Keratinocyte (primary cell): ENCODE measurements around the gene SLC23A2. TPM values are rescaled to one million over a fixed set of nuclear protein-coding genes. Genes with fewer than 3 reads are reported as not detected.

ENCODE experiments used
- DNase-seq: peaks from one replicate; pipeline ENCODE4 v3.0.0-alpha.2; 2011; ENCODE audit warnings: low read depth, missing footprints, low spot score
- FAIRE-seq: peaks from 2 replicates; lab custom pipeline; 2011; peaks lifted over from hg19 to GRCh38; lab: Jason Lieb, UNC
- H2AFZ ChIP-seq: 2 replicates; pipeline ENCODE4 v1.6.0; 2012; ENCODE audit warnings: low read length, control low read depth, inconsistent platforms; ENCODE audit not compliant: control insufficient read depth
- H3K27ac ChIP-seq: 2 replicates; pipeline ENCODE4 v1.5.1; 2011; ENCODE audit warnings: low read length; ENCODE audit not compliant: control insufficient read depth, insufficient read depth
- H3K27me3 ChIP-seq: 3 replicates; pipeline ENCODE4 v1.6.0; 2011; ENCODE audit warnings: low read length; ENCODE audit not compliant: control insufficient read depth, insufficient read depth; ENCODE audit errors: extremely low read depth
- H3K36me3 ChIP-seq, 2 experiments: 2 replicates in 1 of 2; 3 replicates in 1 of 2; pipeline ENCODE4 v1.5.1; 2011; ENCODE audit warnings: low read length in 2 of 2, mild to moderate bottlenecking in 1 of 2; ENCODE audit not compliant: control insufficient read depth in 2 of 2, insufficient read depth in 2 of 2; ENCODE audit errors: extremely low read depth in 1 of 2
- H3K4me1 ChIP-seq: 3 replicates; pipeline ENCODE4 v1.5.1; 2011; ENCODE audit warnings: low read length; ENCODE audit not compliant: control insufficient read depth, insufficient read depth; ENCODE audit errors: extremely low read depth
- H3K4me2 ChIP-seq: 3 replicates; pipeline ENCODE4 v1.6.0; 2011; ENCODE audit warnings: low read depth, low read length; ENCODE audit not compliant: control insufficient read depth, insufficient read depth; ENCODE audit errors: extremely low read depth
- H3K4me3 ChIP-seq, 3 experiments: fragments of 200-600 bp in 1 of 3; sonication (generic) in 1 of 3; 2 replicates in 2 of 3; 3 replicates in 1 of 3; pipeline ENCODE4 v1.5.1; 2011 to 2016; ENCODE audit warnings: low read length in 3 of 3, mild to moderate bottlenecking in 3 of 3, control low read depth in 2 of 3, inconsistent platforms in 1 of 3, low read depth in 1 of 3, mixed read lengths in 1 of 3, mixed run types in 1 of 3, moderate library complexity in 1 of 3; ENCODE audit not compliant: control insufficient read depth in 2 of 3, insufficient read depth in 2 of 3; ENCODE audit errors: extremely low read depth in 1 of 3
- H3K79me2 ChIP-seq: 2 replicates; pipeline ENCODE4 v1.6.0; 2012; ENCODE audit warnings: low read length; ENCODE audit not compliant: control insufficient read depth, insufficient read depth
- H3K9ac ChIP-seq: 3 replicates; pipeline ENCODE4 v1.6.0; 2011; ENCODE audit warnings: low read length; ENCODE audit not compliant: control insufficient read depth, insufficient read depth; ENCODE audit errors: extremely low read depth
- H3K9me1 ChIP-seq: 3 replicates; pipeline ENCODE4 v1.6.0; 2011; ENCODE audit warnings: low read length; ENCODE audit not compliant: control insufficient read depth, insufficient read depth; ENCODE audit errors: extremely low read depth
- H3K9me3 ChIP-seq: 2 replicates; pipeline ENCODE4 v1.5.1; 2012; ENCODE audit warnings: low read depth, low read length; ENCODE audit not compliant: control insufficient read depth
- H4K20me1 ChIP-seq: 3 replicates; pipeline ENCODE4 v1.6.0; 2011; ENCODE audit warnings: low read length; ENCODE audit not compliant: control insufficient read depth, insufficient read depth; ENCODE audit errors: extremely low read depth
- EZH2 ChIP-seq: IDR thresholded peaks from one replicate; pipeline ENCODE4 v1.6.1; 2012; ENCODE audit warnings: inconsistent platforms, mild to moderate bottlenecking, low read length, moderate library complexity
- dilution Hi-C: fragments of 300-500 bp; cut with MboI; formaldehyde crosslinking; loops from one replicate; pipeline ENCODE4 v1.7.0; 2020; ENCODE audit warnings: low sequenced_read_pairs; ENCODE audit not compliant: extremely low pct_ligation_motif_present
- polyA plus RNA-seq, 5 experiments: library from polyadenylated mRNA; depleted of rRNA in 3 of 5; stranded (reverse) in 3 of 5; stranded (forward) in 1 of 5; unstranded in 1 of 5; fragments of >200 nt; gene quantifications; 1 replicate in 1 of 5; 2 replicates in 3 of 5; 3 replicates in 1 of 5; pipeline versions ENCODE4 v1.2.1 to v1.2.3, GENCODE V29; 2011 to 2012; ENCODE audit warnings: missing spikeins in 2 of 5, low read depth in 1 of 5, low replicate concordance in 1 of 5
- TF ChIP-seq, protein P1 (sequence below), 3 experiments: IDR thresholded peaks in 1 of 3; conservative IDR thresholded peaks in 1 of 3; optimal IDR thresholded peaks in 1 of 3; 2 replicates in 2 of 3; 3 replicates in 1 of 3; pipeline versions ENCODE3 to v1.5.1; 2011; ENCODE audit warnings: low read length in 3 of 3, mild to moderate bottlenecking in 3 of 3, moderate library complexity in 2 of 3, control low read depth in 1 of 3, inconsistent platforms in 1 of 3; ENCODE audit not compliant: insufficient read depth in 2 of 3; ENCODE audit errors: extremely low read depth in 1 of 3

Gene SLC23A2
- polyA plus RNA-seq, 1 donor (not counting 4 experiments of a cell fraction or from before 2014, with no cell fraction given) = 13.4 TPM

GRCh38 chr20:4875578-4876067 lies 125.7 kb downstream of the SLC23A2 start:
- Histone ChIP-seq H2AFZ (no peak overlapping the region), H4K20me1 (no peaks in the 10 kb centered on the region), H3K27ac (no peak overlapping the region), H3K36me3 (peaks cover 0 to 18% of the 10 kb centered on the region in 2 experiments), H3K4me3 (no peak overlapping the region), H3K27me3 (no peaks in the 10 kb centered on the region), H3K9me1 (no peaks in the 10 kb centered on the region), H3K79me2 (no peaks in the 10 kb centered on the region), H3K4me2 (no peak overlapping the region), H3K4me1 (no peaks in the 10 kb centered on the region), H3K9me3 (no peaks in the 10 kb centered on the region), H3K9ac (no peak overlapping the region)
- no peak for FAIRE-seq
- DNase-seq = no peak
- dilution Hi-C loops = no loop called here
- no peak for TF ChIP-seq EZH2
- TF ChIP-seq, protein P1, sequence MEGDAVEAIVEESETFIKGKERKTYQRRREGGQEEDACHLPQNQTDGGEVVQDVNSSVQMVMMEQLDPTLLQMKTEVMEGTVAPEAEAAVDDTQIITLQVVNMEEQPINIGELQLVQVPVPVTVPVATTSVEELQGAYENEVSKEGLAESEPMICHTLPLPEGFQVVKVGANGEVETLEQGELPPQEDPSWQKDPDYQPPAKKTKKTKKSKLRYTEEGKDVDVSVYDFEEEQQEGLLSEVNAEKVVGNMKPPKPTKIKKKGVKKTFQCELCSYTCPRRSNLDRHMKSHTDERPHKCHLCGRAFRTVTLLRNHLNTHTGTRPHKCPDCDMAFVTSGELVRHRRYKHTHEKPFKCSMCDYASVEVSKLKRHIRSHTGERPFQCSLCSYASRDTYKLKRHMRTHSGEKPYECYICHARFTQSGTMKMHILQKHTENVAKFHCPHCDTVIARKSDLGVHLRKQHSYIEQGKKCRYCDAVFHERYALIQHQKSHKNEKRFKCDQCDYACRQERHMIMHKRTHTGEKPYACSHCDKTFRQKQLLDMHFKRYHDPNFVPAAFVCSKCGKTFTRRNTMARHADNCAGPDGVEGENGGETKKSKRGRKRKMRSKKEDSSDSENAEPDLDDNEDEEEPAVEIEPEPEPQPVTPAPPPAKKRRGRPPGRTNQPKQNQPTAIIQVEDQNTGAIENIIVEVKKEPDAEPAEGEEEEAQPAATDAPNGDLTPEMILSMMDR (optimal IDR thresholded peaks at IDR 0.05 in 1 of 3, IDR thresholded peaks at IDR 0.05 in 1 of 3, conservative IDR thresholded peaks at IDR 0.05 in 1 of 3; ENCODE audit: extremely low read depth in 1 of 3, insufficient read depth in 2 of 3, low read length in 3 of 3) = no peak

- no peak for FAIRE-seq
- no peak overlapping the region for H3K9ac ChIP-seq
Measured at GRCh38 chr20:4873396-4873795, 127.9 kb downstream of the SLC23A2 start.

More at GRCh38 chr20:4873396-4873795, 127.9 kb downstream of the SLC23A2 start:
- no peak for TF ChIP-seq EZH2
- TF ChIP-seq, protein P1 (optimal IDR thresholded peaks at IDR 0.05 in 1 of 3, IDR thresholded peaks at IDR 0.05 in 1 of 3, conservative IDR thresholded peaks at IDR 0.05 in 1 of 3; ENCODE audit: extremely low read depth in 1 of 3, insufficient read depth in 2 of 3, low read length in 3 of 3) = no peak
- peaks cover 3 to 13% of the 10 kb centered on the region in 2 experiments for H3K36me3 ChIP-seq
- no peaks in the 10 kb centered on the region for H4K20me1 ChIP-seq
- H2AFZ ChIP-seq = no peak overlapping the region
- H3K4me1 ChIP-seq = no peaks in the 10 kb centered on the region
- no peaks in the 10 kb centered on the region for H3K27me3 ChIP-seq
- no peaks in the 10 kb centered on the region for H3K9me1 ChIP-seq
- dilution Hi-C loops = no loop called here
- no peak overlapping the region for H3K4me3 ChIP-seq
- no peak overlapping the region for H3K27ac ChIP-seq
- no peaks in the 10 kb centered on the region for H3K79me2 ChIP-seq
- H3K4me2 ChIP-seq = no peak overlapping the region
- H3K9me3 ChIP-seq = no peaks in the 10 kb centered on the region
- DNase-seq = no peak
